Astrocyte of the spinal cord (primary cell): ENCODE data around the gene NDUFB10.

Source experiments
- DNase-seq: peaks from one replicate; pipeline ENCODE4 v3.0.0; 2011; ENCODE audit warnings: low read depth, low spot score
- H3K4me3 ChIP-seq: 2 replicates; pipeline ENCODE4 v1.5.1; 2011; ENCODE audit warnings: low read depth, mild to moderate bottlenecking, low read length, moderate library complexity
- in situ Hi-C: cut with HindIII; loops from 2 replicates; pipeline ENCODE4 v1.10.0; 2017; ENCODE audit warnings: low sequenced_read_pairs
- TF ChIP-seq, protein P1 (sequence below): IDR thresholded peaks from 2 replicates; pipeline ENCODE4 v1.5.1; 2012; ENCODE audit warnings: low read depth, mild to moderate bottlenecking, low read length, inconsistent platforms

NDUFB10 gene

DNA sequence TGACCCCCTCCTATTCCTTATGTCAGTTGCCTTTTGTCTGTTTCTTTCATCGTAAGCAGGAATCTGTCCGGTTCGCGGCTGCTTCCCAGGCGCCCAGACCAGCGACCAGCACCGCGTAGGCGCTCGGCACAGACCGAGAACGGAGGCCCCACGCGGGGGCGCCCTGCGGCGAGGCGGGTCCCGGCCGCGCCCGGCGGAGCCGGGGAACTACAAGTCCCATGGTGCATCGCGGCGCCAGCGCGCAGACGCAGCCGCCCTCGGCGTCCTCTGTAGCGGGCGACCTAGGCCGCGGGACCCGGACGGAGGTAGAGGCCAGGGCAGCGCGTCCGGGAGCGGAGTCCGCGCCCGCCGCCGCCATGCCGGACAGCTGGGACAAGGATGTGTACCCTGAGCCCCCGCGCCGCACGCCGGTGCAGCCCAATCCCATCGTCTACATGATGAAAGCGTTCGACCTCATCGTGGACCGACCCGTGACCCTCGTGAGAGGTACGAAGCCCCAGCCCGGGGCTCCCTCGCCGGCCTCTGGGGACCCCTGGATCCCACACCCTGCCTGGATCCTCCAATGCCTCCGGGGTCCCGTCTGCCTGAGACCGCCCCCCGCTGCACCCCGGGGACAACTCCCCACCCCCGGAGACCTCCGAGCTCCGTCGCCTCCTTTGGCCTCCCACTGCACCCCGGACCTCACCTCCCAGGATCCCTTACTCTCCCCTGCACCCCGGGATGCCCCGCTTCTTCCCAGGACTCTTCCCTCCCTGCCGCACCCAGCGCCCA lies at the start of gene NDUFB10:
Gene NDUFB10, plus strand, starts transcription at position 270 of the 771 bp plus-strand sequence. Its CDS starts 87 bp downstream, at position 357.
- TF ChIP-seq, protein P1, sequence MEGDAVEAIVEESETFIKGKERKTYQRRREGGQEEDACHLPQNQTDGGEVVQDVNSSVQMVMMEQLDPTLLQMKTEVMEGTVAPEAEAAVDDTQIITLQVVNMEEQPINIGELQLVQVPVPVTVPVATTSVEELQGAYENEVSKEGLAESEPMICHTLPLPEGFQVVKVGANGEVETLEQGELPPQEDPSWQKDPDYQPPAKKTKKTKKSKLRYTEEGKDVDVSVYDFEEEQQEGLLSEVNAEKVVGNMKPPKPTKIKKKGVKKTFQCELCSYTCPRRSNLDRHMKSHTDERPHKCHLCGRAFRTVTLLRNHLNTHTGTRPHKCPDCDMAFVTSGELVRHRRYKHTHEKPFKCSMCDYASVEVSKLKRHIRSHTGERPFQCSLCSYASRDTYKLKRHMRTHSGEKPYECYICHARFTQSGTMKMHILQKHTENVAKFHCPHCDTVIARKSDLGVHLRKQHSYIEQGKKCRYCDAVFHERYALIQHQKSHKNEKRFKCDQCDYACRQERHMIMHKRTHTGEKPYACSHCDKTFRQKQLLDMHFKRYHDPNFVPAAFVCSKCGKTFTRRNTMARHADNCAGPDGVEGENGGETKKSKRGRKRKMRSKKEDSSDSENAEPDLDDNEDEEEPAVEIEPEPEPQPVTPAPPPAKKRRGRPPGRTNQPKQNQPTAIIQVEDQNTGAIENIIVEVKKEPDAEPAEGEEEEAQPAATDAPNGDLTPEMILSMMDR = peak; percentile 43
- H3K4me3 ChIP-seq = peak within 1 kb of the TSS; percentile 89
- DNase-seq = peak; percentile 85
- in situ Hi-C loops = no loop called here

DNA sequence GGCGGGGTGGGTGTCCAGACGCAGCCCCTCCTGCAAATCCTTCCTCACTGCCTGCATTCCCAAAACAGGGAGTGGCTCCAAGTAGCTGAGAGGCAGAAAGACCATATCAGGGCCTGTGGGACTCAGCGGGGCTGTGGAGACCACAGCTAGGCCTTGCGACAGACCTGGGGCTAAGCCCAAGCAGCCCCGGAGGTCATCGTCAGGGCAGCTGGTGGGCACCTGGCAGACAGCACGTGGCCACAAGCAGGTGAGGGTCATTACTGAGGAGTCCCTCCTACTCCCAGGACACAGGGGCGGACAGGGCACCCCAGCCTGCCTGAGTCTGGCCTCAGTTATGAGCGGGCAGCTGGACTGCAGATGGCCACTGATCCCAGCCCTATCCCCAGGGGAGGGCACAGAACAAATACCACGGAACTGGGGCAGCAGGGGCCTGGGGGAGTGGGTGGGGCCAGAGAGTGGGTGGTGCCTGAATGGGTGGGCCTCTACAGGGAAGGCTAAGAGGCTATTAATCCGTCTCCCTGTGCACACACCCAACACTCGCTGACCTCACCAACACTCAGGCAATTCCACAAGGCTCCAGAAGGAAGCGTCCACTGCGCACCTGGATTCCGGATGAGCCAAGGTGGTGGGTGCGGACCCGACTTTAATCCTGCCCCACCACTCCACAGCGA lies 49.6 kb upstream of the NDUFB10 start:
- no peak for DNase-seq
- in situ Hi-C loops = no loop called here
- H3K4me3 ChIP-seq = no peak overlapping the region
- TF ChIP-seq, protein P1 = no peak

DNA sequence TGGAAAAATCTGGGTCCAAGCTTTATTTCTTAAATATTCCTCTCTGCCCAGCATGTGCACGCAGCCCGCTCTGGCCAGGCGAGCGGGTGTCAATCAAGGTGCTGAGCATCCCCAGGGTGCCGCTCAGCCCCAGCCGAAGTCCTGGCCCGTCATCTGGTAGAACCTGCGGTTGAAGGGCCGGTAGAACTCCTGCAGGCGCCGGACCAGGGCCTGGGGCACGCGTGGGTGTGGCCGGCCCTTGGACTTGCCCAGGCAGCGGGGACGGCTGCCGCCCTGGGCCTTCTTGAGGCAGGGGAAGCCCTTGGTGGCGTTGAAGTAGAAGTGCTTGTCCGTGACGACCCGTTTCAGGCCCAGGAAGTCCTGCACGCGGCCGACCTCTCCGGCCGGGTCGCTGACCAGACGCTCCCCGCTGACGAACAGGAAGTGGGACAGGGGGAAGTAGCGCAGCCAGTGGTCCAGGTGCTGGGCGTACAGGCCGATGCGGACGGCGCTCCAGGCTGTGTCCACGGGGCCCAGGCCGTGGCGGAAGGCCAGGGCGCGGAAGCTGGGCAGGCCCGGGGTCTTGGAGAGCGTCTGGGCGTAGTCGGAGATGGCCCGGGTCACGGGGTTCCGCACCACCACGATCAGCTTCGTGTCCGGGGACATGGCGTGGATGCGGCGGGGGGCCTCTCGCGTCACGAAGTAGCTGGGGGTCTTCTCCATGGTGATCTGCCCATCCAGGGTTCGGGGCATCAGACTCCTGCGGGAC lies 47.7 kb upstream of the NDUFB10 start:
- in situ Hi-C loops = no loop called here
- TF ChIP-seq, protein P1 = no peak
- H3K4me3 ChIP-seq = no peak overlapping the region
- DNase-seq = no peak

DNA sequence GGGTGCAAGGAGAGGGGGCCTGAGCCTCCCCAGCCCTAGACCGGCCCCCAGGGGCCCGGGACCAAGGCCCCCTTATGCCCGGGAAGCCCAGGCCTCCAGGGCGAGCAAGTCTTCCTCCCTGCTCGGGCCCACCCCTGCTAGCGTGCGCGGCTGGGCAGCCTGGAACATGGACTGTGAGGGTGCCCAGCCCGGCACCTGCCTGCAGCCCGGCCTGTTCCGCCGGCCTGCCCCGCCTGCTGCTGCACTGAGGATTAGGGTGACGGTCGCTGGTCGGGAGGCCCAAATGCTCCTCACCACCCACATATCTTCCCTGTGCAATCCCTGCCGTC lies 47.2 kb upstream of the NDUFB10 start:
- TF ChIP-seq, protein P1 = no peak
- in situ Hi-C loops = no loop called here
- DNase-seq = no peak
- no peak overlapping the region for H3K4me3 ChIP-seq

DNA sequence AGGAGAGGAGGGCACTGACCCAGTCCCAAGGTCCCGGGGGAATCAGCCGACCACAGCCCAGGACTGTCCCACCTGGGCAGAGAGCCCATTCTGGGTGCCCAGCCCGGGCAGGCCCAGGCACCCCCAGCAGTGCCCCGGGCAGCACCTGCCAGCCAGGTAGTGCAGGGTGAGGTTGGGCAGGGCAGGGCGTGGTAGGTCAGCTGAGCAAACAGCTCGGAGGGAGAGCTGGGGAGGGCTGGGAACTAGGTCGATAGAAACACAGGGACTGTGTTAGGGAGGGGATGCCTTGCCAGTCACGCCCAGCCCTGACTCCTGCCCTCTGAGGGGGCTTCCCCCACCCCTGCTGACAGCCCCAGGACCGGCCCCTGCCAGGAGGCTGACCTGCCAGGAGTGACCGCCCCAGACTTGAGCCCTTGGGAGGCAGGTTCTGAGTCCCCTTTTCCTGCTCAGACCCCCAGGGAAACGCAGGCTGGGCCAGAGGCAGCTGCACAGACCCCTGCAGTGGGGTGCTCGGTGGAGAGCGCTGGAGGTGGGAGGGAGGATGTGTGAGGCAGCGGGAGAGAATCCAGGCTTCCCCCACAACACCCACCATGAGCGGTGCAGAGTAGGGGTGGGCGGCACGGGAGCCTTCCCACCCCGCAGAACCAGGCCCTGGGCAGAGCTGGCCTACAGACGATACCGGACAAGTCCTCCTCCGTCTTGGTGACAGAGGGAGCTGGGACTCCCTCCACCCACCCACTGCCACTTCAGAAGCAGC lies 45.8 kb upstream of the NDUFB10 start:
- in situ Hi-C loops = no loop called here
- H3K4me3 ChIP-seq = no peak overlapping the region
- no peak for DNase-seq
- TF ChIP-seq, protein P1 = no peak

DNA sequence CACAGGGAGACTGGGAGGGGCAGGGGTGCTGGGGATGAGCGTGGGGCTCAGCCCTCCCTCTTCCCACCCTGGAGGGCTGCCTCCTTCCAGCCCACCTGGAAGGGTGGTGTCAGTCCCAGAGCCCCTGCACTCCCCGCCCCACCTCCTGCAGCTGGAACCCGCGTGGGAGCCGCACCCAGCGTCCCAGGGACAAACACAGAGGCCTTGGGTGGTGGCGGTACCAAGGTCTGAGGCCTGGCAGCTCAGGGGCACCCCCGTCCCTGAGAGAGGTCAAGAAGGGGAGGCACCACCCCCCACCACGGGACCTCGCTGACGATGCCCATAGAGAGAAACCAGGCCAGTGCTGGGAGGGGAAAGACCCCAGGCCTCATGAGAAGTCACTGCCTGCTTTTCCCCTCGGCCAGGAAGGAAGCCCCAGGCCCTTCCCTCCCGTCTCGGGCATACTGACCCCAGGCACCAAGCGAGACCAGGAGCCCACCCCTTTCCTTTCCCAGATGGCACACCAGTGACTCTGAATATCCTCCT lies 45.2 kb upstream of the NDUFB10 start:
- in situ Hi-C loops = no loop called here
- TF ChIP-seq, protein P1 = no peak
- DNase-seq = no peak
- no peak overlapping the region for H3K4me3 ChIP-seq
